Measurements from ENCODE around the gene HDLBP. TPM values are rescaled to one million over a fixed set of nuclear protein-coding genes. Genes with fewer than 3 reads are reported as not detected.

The HDLBP gene
- total and polyA plus RNA-seq, 10 of the 15 experiments (the other 5 are each of a cell fraction or from before 2014, with no cell fraction given) = 19.5 to 383 (median 249) TPM

- no peak for TF ChIP-seq USF2 (IDR thresholded peaks at IDR 0.05; ENCODE audit: borderline replicate concordance, low read depth, low read length)
- TF ChIP-seq NFXL1 (IDR thresholded peaks at IDR 0.05; ENCODE audit: borderline replicate concordance) = no peak
- no peak for TF ChIP-seq SUPT20H (IDR thresholded peaks at IDR 0.05; ENCODE audit: borderline replicate concordance, control insufficient read depth, low read depth, low read length)
- TF ChIP-seq NFYB (IDR thresholded peaks at IDR 0.05; ENCODE audit: insufficient read depth, low read depth, low read length) = no peak
- no peak for TF ChIP-seq ZBTB33 (IDR thresholded peaks at IDR 0.05)
- TF ChIP-seq TCF12 (IDR thresholded peaks at IDR 0.05; ENCODE audit: low read depth, low read length) = no peak
- TF ChIP-seq CBX3 (IDR thresholded peaks at IDR 0.05; ENCODE audit: borderline replicate concordance, low read depth) = no peak
- TF ChIP-seq CREB1 (IDR thresholded peaks at IDR 0.05; ENCODE audit: low read depth) = no peak
- no peak for TF ChIP-seq IKZF2 (IDR thresholded peaks at IDR 0.05)
Measured at GRCh38 chr2:241201445-241202267, 113.8 kb downstream of the HDLBP start (continued).

Data from GM12878 (cell line).